K562 (cell line): ENCODE results near the gene SPACA5B. TPM values are rescaled to one million over a fixed set of nuclear protein-coding genes. Genes with fewer than 3 reads are reported as not detected.
"Not testable (repeated sequence)": the region's sequence is repeated elsewhere in the genome, so short reads cannot be mapped to it uniquely, and the experiment has no call there.

Experiments
- ATAC-seq: fragments of 200-7000 bp; cut with Tn5 transposase; 3 replicates; pipeline ENCODE4 v1.9.1; 2020; ENCODE audit warnings: moderate library complexity
- BruUV-seq: library from RNA; stranded (reverse); fragments of 400-500 nt; replicated peaks from 2 replicates; lab custom pipeline; 2021; lab: Mats Ljungman, UMichigan
- CTCF ChIA-PET: fragments of 300-600 bp; formaldehyde crosslinking; extraction: SDS; loops from one replicate; lab custom pipeline; 2021; ENCODE audit warnings: low intra/inter-chr PET ratio; lab: Yijun Ruan, JAX
- POLR2A ChIA-PET: fragments of 300-600, 350-650 bp; sonication (Branson Sonifier 250); formaldehyde crosslinking; extraction: SDS; loops from one replicate; lab custom pipeline; 2021; ENCODE audit warnings: antibody characterized with exemption, inconsistent platforms; lab: Yijun Ruan, JAX
- DNase-seq, 4 experiments: peaks; one replicate each; pipeline versions ENCODE4 v3.0.0 to v3.0.0-alpha.2; 2011 to 2018; ENCODE audit warnings: low spot score in 3 of 4, mixed read lengths in 3 of 4; ENCODE audit errors: extremely low read depth in 1 of 4
- FAIRE-seq: peaks from 2 replicates; lab custom pipeline; 2011; peaks lifted over from hg19 to GRCh38; lab: Jason Lieb, UNC
- H2AFZ ChIP-seq: 2 replicates; pipeline ENCODE4 v1.6.0; 2011; ENCODE audit warnings: low read depth, low read length, control low read depth, inconsistent platforms
- H3K27ac ChIP-seq: fragments of 200-600 bp; 3 replicates; pipeline ENCODE4 v1.8.0; 2011; ENCODE audit warnings: low read depth, mild to moderate bottlenecking, control low read depth, inconsistent platforms, low read length, moderate library complexity, mixed read lengths; ENCODE audit errors: extremely low read depth
- H3K27me3 ChIP-seq, 2 experiments: fragments of 300-600 bp in 1 of 2; 2 replicates in 1 of 2; 3 replicates in 1 of 2; pipeline versions ENCODE4 v1.6.0 to v1.8.0; 2011; ENCODE audit warnings: inconsistent platforms in 2 of 2, low read length in 2 of 2, mild to moderate bottlenecking in 1 of 2, mixed read lengths in 1 of 2, moderate library complexity in 1 of 2; ENCODE audit not compliant: control insufficient read depth in 2 of 2, insufficient read depth in 2 of 2
- H3K36me3 ChIP-seq: fragments of 300-600 bp; 3 replicates; pipeline ENCODE4 v1.8.0; 2011; ENCODE audit warnings: mild to moderate bottlenecking, low read length, inconsistent platforms; ENCODE audit not compliant: control insufficient read depth, insufficient read depth
- H3K4me1 ChIP-seq, 2 experiments: fragments of 200-600 bp in 1 of 2; replicated peaks in 1 of 2; 2 replicates in 1 of 2; 3 replicates in 1 of 2; pipeline versions ENCODE4 v1.5.1 to v1.8.0; 2011; ENCODE audit warnings: inconsistent platforms in 2 of 2, low read length in 2 of 2, mild to moderate bottlenecking in 1 of 2, mixed read lengths in 1 of 2, moderate library complexity in 1 of 2; ENCODE audit not compliant: control insufficient read depth in 2 of 2, insufficient read depth in 2 of 2
- H3K4me2 ChIP-seq: 2 replicates; pipeline ENCODE4 v1.6.1; 2011; ENCODE audit warnings: low read length, control low read depth, inconsistent platforms, mixed read lengths; ENCODE audit not compliant: insufficient read depth
- H3K4me3 ChIP-seq: fragments of 200-600 bp; sonication (generic), shearing (Covaris generic); 2 replicates; pipeline ENCODE4 v1.5.1; 2016; ENCODE audit warnings: control low read depth, inconsistent platforms
- H3K79me2 ChIP-seq: fragments of 200-600 bp; 3 replicates; pipeline ENCODE4 v1.8.0; 2011; ENCODE audit warnings: low read length, inconsistent platforms; ENCODE audit not compliant: control insufficient read depth, insufficient read depth
- H3K9ac ChIP-seq, 2 experiments: 2 replicates each; pipeline versions ENCODE4 v1.6.0 to v1.6.1; 2011; ENCODE audit warnings: low read depth in 2 of 2, low read length in 2 of 2, control low read depth in 1 of 2, inconsistent platforms in 1 of 2, mild to moderate bottlenecking in 1 of 2, mixed read lengths in 1 of 2; ENCODE audit not compliant: insufficient read depth in 1 of 2
- H3K9me1 ChIP-seq: one replicate; pipeline ENCODE4 v1.6.0; 2011; ENCODE audit warnings: inconsistent platforms, mild to moderate bottlenecking, low read length, moderate library complexity; ENCODE audit not compliant: control insufficient read depth, insufficient read depth
- H3K9me3 ChIP-seq: replicated peaks from 2 replicates; pipeline ENCODE4 v1.5.1; 2011; ENCODE audit warnings: low read depth, low read length, inconsistent platforms; ENCODE audit not compliant: control insufficient read depth, insufficient read depth
- H4K20me1 ChIP-seq: replicated peaks from 2 replicates; pipeline ENCODE4 v1.6.1; 2011; ENCODE audit warnings: low read length, inconsistent platforms, mixed read lengths; ENCODE audit not compliant: control insufficient read depth, insufficient read depth
- ATF3 ChIP-seq, 2 experiments: fragments of 450-650 bp in 1 of 2; sonication (generic) in 1 of 2; formaldehyde crosslinking in 1 of 2; IDR thresholded peaks in 1 of 2; conservative IDR thresholded peaks in 1 of 2; 2 replicates each; pipeline versions ENCODE4 v1.6.1 to v1.8.1; 2016 to 2023; ENCODE audit warnings: mild to moderate bottlenecking in 2 of 2, moderate library complexity in 2 of 2, inconsistent platforms in 1 of 2, missing genetic modification reagents in 1 of 2
- CEBPG ChIP-seq, 3 experiments: fragments of 200-800 bp in 1 of 3; sonication (Bioruptor generic) in 1 of 3; sonication (generic) in 1 of 3; formaldehyde crosslinking in 1 of 3; IDR thresholded peaks in 2 of 3; conservative IDR thresholded peaks in 1 of 3; 2 replicates each; pipeline versions ENCODE4 v1.6.1 to v1.8.0; 2016 to 2022; ENCODE audit warnings: missing compliant biosample characterization in 2 of 3, missing genetic modification characterization in 2 of 3, mild to moderate bottlenecking in 1 of 3, missing genetic modification reagents in 1 of 3
- MYC ChIP-seq, 2 experiments: fragments of 250-450 bp in 1 of 2; sonication (Bioruptor Pico) in 1 of 2; IDR thresholded peaks; 2 replicates each; pipeline versions ENCODE4 v1.5.1 to v1.6.1; 2012 to 2021; ENCODE audit warnings: low read depth in 2 of 2, borderline replicate concordance in 1 of 2, improper control_type of control experiment in 1 of 2, low read length in 1 of 2, mild to moderate bottlenecking in 1 of 2, moderate library complexity in 1 of 2
- WGBS: fragments of 100-300 bp; shearing (Covaris generic); methylation state at CpG from one replicate; pipeline ENCODE4 v1.1.6; 2016; ENCODE audit warnings: low coverage, mixed read lengths; ENCODE audit not compliant: insufficient coverage; ENCODE audit errors: missing lambda C conversion rate; 5-methylcytosine and 5-hydroxymethylcytosine counted together
- in situ Hi-C: fragments of 300-500 bp; cut with MboI; formaldehyde crosslinking; loops from 4 replicates; pipeline ENCODE4 v1.15.0; 2018; ENCODE audit warnings: inconsistent platforms, mixed read lengths
- intact Hi-C: fragments of 100-400 bp; cut with micrococcal nuclease; formaldehyde crosslinking; loops from 2 replicates; pipeline ENCODE4 v1.14.2; 2022
- polyA plus RNA-seq, 8 experiments: library from polyadenylated mRNA; depleted of rRNA in 4 of 8; stranded (reverse) in 5 of 8; unstranded in 3 of 8; fragments of >200 nt; fragmentation: Nextera tagmentation in 2 of 8; fragmentation: Illumina TruSeq in 1 of 8; extraction: Ambion mirVana in 2 of 8; extraction: Trizol in 1 of 8; gene quantifications; 2 replicates each; pipeline versions ENCODE4 v1.2.1 to v1.2.3, GENCODE V29; 2011 to 2014; ENCODE audit warnings: inconsistent platforms in 1 of 8, missing spikeins in 1 of 8
- total RNA-seq, 7 experiments: library from RNA; depleted of rRNA in 6 of 7; stranded (reverse); fragments of >200 nt in 6 of 7; fragmentation: Illumina TruSeq in 2 of 7; extraction: Trizol in 2 of 7; gene quantifications; 2 replicates each; pipeline versions ENCODE4 v1.2.1 to v1.2.3, GENCODE V29; 2011 to 2021; ENCODE audit warnings: low replicate concordance in 1 of 7

SPACA5B gene
- total and polyA plus RNA-seq, 9 of the 15 experiments (the other 6 are each of a cell fraction or from before 2014, with no cell fraction given) = not detected

GRCh38 chrX:48125286-48125685 is 5.1 kb upstream of the SPACA5B start:
- H3K79me2 ChIP-seq; H3K9me3 ChIP-seq; H3K9ac ChIP-seq; H2AFZ ChIP-seq; H3K27me3 ChIP-seq; DNase-seq; H3K36me3 ChIP-seq; BruUV-seq; POLR2A ChIA-PET; H3K4me1 ChIP-seq; H3K9me1 ChIP-seq; FAIRE-seq; ATAC-seq; H3K27ac ChIP-seq; CTCF ChIA-PET; H4K20me1 ChIP-seq; in situ Hi-C loops; H3K4me3 ChIP-seq; H3K4me2 ChIP-seq; intact Hi-C loops; TF ChIP-seq CEBPG (CRISPR knock-in tag; IDR thresholded peaks at IDR 0.05); MYC (CRISPR knock-in tag; IDR thresholded peaks at IDR 0.05; ENCODE audit: borderline replicate concordance, low read depth); ATF3 (CRISPR knock-in tag; conservative IDR thresholded peaks at IDR 0.05): not testable (repeated sequence)
- WGBS = under 1% methylated on average over 9 of the region's 10 CpGs
- peak; percentile 32 to 57; a peak in 2 of 4 replicates for TF ChIP-seq CEBPG (tag; conservative IDR thresholded peaks at IDR 0.05 in 1 of 2, IDR thresholded peaks at IDR 0.05 in 1 of 2)
- 0 out of 2 replicates have a peak, but pooled peaks have one; percentile 11 for TF ChIP-seq MYC (IDR thresholded peaks at IDR 0.05; ENCODE audit: low read depth, low read length)
- peak; percentile 68 for TF ChIP-seq ATF3 (IDR thresholded peaks at IDR 0.05)

GRCh38 chrX:48132308-48132844 is 1.9 kb downstream of the SPACA5B start:
- BruUV-seq, H3K4me1 ChIP-seq, in situ Hi-C loops, DNase-seq, H3K36me3 ChIP-seq, H3K79me2 ChIP-seq, CTCF ChIA-PET, FAIRE-seq, ATAC-seq, H3K9ac ChIP-seq, H2AFZ ChIP-seq, H3K27ac ChIP-seq, H3K4me2 ChIP-seq, H4K20me1 ChIP-seq, H3K9me1 ChIP-seq, POLR2A ChIA-PET, H3K27me3 ChIP-seq, intact Hi-C loops, H3K9me3 ChIP-seq, H3K4me3 ChIP-seq: not testable (repeated sequence)
- WGBS = no CpG with 5 or more reads among the region's 2 CpGs

DNA sequence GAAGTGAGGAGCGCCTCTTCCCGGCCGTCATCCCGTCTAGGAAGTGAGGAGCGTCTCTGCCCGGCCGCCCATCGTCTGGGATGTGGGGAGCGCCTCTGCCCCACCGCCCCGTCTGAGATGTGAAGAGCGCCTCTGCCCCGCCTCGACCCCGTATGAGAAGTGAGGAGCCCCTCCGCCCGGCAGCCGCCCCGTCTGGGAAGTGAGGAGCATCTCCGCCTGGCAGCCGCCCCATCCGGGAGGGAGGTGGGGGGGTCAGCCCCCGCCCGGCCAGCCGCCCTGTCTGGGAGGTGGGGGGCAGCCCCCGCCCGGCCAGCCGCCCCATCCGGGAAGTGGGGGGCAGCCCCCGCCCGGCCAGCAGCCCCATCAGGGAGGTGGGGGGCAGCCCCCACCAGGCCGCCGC is 8.7 kb downstream of the SPACA5B start:
- H3K79me2 ChIP-seq, POLR2A ChIA-PET, H3K9ac ChIP-seq, FAIRE-seq, DNase-seq, H3K27ac ChIP-seq, in situ Hi-C loops, H3K4me2 ChIP-seq, ATAC-seq, H3K4me3 ChIP-seq, H4K20me1 ChIP-seq, H3K9me1 ChIP-seq, intact Hi-C loops, H3K9me3 ChIP-seq, H3K27me3 ChIP-seq, CTCF ChIA-PET, H3K36me3 ChIP-seq, H3K4me1 ChIP-seq, BruUV-seq, H2AFZ ChIP-seq: not testable (repeated sequence)
- no CpG with 5 or more reads among the region's 33 CpGs for WGBS
